Head of caudate nucleus (tissue), 42 donors: ENCODE results near the gene AKR1A1.
"Not testable (repeated sequence)": the region's sequence is repeated elsewhere in the genome, so short reads cannot be mapped to it uniquely, and the experiment has no call there.

Experiments used
- DNase-seq, 42 donors: peaks; one replicate each; pipeline versions ENCODE4 v3.0.0 to v3.0.0-alpha.2; 2020 to 2021; ENCODE audit warnings: mixed read lengths in 7 of 42
- intact Hi-C: fragments of 100-400 bp; cut with DNase I; formaldehyde crosslinking; loops from one replicate; pipeline ENCODE4 v1.15.0; 2022

The AKR1A1 gene

GRCh38 chr1:45594412-45594811, 43.8 kb downstream of the AKR1A1 start:
- intact Hi-C loops: no loop called here
- DNase-seq: no peak

GRCh38 chr1:45596765-45597164, 46.1 kb downstream of the AKR1A1 start:
- intact Hi-C loops, DNase-seq: not testable (repeated sequence)

- no peak for DNase-seq
- intact Hi-C loops: no loop called here
Measured at GRCh38 chr1:45604239-45604638, 53.6 kb downstream of the AKR1A1 start.

- DNase-seq: no peak
- intact Hi-C loops: no loop called here
Measured at GRCh38 chr1:45607404-45608074, 56.9 kb downstream of the AKR1A1 start.

- no peak for DNase-seq
- intact Hi-C loops: no loop called here
Measured at GRCh38 chr1:45608175-45609156, 57.8 kb downstream of the AKR1A1 start.

GRCh38 chr1:45610589-45611226, 60.1 kb downstream of the AKR1A1 start:
- no peak for DNase-seq
- intact Hi-C loops: no loop called here

- intact Hi-C loops: no loop called here
- no peak for DNase-seq
Measured at GRCh38 chr1:45612941-45613579, 62.4 kb downstream of the AKR1A1 start.

GRCh38 chr1:45615885-45616284, 65.3 kb downstream of the AKR1A1 start:
- no peak for DNase-seq
- intact Hi-C loops: no loop called here

- DNase-seq: no peak
- intact Hi-C loops: no loop called here
Measured at GRCh38 chr1:45617618-45618017, 67.0 kb downstream of the AKR1A1 start.

GRCh38 chr1:45619149-45619921, 68.7 kb downstream of the AKR1A1 start:
- intact Hi-C loops: no loop called here
- DNase-seq: no peak
